Measurements from ENCODE around the gene FAM83E.

FAM83E gene

DNA sequence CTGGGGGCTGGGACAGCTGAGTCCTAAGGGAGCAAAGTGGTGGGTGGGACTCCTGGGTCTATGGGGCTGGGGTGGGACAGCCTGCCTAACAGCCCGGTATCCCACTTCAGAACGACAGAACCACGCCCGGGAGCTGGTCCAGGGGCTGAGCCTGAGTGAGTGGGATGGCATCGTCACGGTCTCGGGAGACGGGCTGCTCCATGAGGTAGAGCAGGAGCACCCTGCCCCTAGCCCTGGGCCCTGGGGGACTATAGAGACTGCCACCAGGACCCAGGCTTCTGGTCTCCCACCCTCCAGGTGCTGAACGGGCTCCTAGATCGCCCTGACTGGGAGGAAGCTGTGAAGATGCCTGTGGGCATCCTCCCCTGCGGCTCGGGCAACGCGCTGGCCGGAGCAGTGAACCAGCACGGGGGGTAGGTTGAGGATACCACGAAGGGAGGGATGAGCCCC, 13.0 kb upstream of the FAM83E start:
- no peak for DNase-seq

DNA sequence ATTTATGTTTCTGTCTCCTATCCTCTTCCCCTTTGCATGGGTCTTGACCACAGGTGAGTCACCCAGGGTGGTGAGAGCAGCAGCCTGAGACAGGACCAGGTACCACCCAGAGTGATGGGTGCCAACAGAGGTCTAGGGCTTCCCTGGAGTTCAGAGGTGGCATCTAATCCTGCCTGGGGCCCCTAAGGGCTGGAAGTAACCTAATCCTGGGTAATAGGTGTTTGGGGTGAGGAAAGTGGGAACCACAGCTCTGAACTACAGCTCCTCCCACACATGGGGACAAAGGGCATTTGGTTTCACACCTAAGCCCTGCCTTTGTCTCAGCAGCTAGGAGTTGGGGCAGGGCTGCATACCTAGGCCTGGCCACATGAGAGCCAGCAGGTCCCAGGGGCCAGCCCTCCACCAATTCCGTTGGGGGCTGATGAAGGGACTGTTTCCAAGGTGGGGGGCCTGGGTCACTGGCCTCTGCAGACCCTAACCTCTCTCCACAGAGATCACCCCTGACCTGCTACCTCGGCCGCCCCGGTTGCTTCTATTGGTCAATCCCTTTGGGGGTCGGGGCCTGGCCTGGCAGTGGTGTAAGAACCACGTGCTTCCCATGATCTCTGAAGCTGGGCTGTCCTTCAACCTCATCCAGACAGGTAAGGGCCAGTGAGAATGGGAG, 12.5 kb upstream of the FAM83E start:
- DNase-seq = no peak

DNA sequence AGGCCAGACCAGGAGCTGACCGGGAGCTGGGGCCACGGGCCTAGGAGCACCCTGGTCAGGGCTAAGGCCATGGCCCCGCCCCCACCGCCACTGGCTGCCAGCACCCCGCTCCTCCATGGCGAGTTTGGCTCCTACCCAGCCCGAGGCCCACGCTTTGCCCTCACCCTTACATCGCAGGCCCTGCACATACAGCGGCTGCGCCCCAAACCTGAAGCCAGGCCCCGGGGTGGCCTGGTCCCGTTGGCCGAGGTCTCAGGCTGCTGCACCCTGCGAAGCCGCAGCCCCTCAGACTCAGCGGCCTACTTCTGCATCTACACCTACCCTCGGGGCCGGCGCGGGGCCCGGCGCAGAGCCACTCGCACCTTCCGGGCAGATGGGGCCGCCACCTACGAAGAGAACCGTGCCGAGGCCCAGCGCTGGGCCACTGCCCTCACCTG, 11.0 kb upstream of the FAM83E start:
- DNase-seq = no peak

DNA sequence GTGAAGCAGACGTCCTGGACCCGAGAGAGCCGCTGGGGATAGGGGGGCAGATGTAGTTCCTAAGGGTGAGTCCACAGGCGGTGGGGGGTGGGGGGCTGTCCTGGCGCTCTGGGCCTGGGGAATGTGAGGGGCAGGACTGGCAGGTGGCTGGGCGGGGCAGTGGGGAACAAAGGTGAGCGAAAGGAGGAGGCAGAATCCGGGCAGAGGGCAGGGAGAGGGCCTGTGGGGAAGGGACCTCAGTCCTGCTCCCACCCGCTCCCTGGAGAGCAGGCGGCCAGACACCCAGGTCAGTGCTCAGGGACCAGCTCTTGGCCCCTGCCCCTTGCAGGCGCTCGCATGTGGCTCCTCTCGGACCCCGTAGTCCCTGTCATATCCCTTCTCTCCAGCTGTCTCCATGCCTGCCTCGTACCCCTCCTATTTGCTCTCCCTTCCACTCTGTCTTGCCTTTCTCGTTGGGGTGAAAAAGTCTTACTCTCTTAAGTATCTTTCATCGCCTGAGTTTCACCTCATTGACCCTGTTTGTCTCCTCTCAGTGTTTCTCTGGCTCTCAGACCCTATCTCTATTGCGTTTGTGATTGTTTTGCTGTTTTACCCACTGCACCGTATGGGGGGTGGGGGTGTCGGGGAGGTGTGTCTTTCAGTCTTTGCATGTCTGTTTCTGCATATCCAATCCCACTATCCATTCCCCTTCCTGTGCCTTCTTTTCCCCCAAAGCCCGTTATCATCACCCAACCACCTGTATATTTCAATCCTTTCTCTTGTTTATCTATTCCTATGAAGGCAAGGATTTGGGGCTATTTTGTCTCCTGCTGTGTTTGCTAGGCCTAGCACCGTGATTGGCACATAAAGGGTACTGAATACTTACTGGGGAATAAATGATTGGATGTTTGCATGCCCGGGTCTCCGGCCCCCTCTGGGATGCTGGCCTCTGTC, 10.2 kb upstream of the FAM83E start:
- no peak for DNase-seq

DNA sequence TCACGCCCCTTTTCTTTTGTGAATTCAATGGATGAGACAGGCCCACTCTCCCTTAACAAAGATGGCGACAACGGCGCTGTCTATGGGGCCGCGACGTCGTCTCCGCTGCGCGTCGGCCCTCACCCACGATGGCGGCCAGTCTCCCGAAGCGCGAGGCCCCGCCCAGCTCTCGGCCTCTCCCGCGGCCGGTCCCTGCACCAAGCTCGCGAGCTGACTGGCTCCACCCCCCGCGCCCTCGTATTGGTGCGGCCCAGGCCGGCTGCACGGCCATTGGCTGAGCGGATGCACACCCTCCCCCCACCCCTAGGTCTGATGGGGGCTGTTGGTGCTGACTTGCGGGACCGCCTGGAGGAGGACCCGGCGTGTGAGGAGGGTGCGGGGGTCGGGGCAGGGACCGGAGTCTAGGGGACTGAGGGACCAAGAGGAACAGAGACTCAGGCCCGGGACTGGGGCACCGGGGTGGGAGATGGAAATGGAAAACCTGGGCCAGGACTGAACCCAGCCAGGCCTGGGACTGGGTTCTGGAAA, 9.3 kb upstream of the FAM83E start:
- DNase-seq = peak; percentile 89

DNA sequence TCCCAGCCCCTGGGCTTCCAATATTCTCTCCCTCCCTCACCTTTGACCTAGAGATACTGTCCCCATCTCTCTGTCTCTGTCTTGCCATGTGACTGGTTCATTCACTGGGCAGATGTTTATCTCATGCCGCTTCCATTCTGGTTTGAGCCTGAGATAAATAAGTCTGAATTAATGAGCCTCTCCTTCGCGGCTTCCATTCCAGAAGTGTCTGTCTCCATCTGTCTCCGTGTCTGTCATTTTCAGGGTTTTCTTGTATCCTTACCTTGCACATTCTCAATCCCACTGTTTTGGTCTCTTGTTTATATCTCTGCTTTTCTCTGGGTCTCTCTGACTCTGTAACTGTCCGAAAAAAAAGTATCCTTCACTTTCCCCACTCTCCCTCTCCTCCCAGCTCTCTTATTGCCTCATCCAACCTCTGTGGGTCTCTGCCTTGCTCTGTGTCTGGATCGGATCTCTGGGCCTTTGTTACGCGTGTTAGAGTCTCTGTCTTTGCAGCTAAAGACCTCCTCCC, 8.7 kb upstream of the FAM83E start:
- DNase-seq = no peak

DNA sequence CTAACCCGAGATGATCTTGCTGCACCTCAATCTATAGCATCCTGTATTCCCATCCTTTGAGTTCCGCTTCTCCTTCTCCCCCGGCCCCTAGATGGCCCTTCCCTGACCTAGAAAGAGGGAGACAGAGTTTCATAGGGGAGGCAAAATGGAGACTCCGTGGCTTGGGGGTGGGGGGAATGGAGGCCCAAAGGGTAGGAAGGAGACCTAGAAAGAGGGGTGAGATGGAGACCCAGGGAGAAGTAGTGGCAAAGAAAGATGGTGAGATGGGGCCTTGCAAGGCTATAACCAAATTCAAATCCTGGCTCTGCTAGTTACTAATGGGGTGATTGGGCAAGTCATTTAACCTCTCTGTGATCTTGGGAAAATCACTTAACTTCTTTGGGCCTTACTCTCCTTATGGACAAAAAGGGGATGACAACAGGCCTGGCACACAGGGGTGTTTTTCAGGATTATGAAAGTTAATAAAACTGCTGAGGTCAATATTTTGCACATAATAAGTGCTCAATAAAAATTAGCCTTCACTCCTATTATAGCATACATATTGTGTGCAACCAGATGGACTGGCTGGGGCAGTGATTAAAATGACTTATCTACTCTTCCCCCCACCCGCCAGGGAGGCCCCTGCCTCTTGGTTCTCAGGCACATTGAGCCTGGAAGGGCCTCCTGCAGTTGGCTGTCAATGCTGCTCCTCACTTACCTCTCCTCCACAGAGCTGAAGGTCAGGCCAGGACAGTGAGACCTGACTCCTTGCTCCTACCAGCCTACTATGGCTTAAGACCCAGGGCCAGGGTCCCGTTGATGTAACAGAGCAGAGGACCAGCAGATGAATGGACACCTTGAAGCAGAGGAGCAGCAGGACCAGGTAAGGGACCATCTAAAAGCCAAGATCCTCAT, 5.1 kb upstream of the FAM83E start:
- DNase-seq = no peak

DNA sequence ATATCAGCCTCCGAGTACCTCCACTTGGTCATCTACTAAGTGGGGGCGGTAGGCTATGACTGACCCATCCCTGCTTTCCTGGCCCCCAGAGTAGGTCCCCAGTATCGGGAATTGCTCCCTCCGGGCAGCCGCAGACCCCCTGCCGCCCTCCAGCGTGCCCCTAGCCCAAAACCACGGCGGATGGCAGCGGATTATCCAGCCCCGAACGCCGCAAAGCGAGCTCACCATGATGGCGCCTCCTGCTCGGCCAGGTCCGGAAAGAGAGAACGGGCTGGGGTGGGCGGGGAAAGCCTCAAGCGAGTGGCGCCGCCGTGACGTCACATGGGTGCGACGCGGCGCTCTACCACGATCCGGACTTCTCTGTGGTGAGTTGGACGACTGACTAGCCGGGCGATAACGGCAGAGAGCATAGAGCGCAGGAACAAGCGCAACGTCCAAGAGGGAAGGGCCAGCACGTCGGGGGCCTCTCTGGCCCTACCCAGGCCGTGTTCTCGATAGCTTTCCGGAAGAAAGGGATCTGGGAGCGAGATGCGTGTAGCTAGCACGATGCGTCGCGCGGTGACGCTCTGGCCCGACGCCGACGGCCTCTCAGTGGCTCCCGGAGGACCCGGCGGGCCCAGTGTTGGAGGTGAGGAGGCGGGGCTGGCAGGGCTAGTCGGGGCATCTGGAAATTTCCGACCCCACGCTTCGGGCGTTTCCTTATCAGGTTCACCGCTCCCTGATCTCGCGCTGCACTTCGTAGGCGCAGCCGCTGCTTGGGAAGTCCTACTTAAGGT, 4.2 kb upstream of the FAM83E start, which contains the start of the genes RPL18 and SPHK2:
RPL18 (minus strand) TSS at position 263 of the 776 bp plus-strand sequence; CDS start at position 228, 35 bp downstream.
SPHK2 (plus strand) TSS at position 591 of the 776 bp plus-strand sequence. CDS start 1,009 bp downstream, outside the sequence.
- DNase-seq = peak; percentile 90

DNA sequence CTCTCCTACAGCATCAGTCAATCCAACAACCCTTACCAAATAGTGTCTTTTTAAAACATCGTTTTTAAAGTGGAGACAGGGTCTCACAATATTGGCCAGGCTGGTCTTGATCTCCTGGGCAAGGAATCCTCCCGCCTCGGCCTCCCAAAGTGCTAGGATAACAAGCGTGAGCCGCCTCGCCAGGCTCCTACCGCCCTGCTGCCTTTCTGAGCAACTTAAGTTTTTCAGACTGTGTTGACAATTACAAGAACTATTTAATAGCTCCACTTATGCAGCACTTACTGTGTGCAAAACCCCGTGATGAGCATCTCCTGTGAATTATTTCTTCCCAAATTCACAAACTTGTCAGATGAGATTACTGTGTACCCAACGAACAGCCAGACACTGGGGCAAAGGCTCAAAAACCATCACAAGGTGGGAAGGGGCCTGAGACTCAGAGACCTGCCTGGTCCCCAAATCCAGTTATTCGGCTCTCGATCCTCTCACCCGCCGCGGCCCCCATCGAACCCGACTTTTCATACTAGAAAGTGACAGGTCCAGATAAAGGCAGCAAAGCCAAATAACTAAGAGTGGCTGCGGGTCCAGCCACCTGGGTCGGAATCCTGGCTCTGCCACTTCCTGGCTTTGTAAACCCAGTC, 3.5 kb upstream of the FAM83E start:
- no peak for DNase-seq

DNA sequence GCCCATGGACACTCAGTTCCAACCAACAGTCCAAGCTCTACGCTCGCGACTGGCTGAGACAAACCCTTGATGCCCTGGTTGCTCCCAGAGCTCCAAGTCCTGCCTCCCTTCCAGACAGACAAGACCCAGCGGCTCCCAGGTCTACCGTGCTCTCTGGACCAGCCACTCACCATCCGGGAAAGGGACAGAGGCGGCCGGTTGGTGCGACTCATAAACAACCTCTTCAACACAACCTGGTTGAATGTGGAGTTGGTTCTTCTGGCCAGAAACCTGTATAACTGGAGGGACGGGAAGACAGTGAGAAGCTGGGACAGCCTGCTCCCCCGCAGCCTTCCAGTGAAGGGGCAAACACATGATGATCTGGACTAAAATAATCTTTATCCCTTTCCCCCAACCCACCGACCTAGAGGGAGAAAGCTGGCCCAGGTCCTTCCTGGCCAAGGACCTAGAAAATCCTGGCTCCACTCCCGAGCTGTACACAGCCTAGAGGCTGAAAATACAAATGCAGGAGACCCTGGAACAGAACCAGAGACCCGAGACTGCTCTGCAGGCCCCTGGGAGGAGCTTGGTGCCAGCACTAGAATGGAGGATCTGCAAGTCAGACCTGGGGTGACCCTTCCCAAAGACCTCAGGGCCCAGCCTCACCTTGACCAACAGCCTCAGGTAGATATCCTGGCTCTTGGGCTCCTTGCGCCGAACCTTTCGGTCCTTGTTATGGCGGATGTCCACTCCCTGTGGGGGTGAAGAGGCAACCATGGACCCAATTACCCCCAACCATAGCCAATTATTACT, 2.5 kb upstream of the FAM83E start:
- no peak for DNase-seq

DNA sequence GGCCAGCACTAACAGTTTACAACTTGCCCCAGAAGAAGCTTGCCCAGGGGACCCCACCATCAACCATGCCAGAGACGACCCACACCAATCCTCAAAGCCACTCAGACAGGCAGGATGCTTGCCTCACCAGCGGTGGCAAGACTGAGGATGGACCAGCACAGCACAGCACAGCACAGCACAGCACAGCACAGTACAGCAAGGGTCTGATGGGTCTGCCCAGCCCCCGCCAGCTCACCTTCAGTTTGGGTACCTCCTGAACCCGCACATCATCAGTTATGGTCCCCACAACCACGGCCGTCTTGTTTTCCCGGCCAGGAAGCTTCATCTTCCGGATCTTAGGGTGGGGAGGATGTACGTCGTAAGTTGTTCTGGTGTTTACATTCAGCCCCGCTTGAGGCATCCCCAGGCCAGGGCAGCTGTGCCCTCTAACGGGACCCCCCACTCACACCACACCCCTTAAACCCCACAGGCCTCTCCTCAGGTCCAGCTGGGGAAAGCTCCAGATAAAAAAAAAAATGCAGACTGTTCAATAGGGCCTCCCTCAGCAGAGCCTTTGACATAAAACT, 1.7 kb upstream of the FAM83E start:
- no peak for DNase-seq

DNA sequence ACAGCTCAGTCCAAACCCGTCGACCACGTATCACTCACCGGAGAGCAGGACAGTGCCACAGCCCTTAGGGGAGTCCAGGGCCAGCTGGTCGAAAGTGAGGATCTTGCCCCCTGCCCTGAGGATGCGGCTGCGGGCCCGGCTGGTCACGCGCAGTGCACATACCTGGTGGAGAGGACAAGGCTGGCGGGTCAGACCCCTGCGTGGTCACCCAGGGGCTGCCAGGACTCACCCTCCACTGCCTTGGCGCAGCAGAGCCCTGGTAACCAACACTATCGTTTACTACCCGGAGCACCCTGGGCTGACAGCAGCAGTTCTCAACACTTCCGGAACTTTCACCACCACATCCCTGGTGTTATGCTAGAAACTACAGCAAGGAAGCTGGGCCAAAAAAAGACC, 1.2 kb upstream of the FAM83E start:
- no peak for DNase-seq

DNA sequence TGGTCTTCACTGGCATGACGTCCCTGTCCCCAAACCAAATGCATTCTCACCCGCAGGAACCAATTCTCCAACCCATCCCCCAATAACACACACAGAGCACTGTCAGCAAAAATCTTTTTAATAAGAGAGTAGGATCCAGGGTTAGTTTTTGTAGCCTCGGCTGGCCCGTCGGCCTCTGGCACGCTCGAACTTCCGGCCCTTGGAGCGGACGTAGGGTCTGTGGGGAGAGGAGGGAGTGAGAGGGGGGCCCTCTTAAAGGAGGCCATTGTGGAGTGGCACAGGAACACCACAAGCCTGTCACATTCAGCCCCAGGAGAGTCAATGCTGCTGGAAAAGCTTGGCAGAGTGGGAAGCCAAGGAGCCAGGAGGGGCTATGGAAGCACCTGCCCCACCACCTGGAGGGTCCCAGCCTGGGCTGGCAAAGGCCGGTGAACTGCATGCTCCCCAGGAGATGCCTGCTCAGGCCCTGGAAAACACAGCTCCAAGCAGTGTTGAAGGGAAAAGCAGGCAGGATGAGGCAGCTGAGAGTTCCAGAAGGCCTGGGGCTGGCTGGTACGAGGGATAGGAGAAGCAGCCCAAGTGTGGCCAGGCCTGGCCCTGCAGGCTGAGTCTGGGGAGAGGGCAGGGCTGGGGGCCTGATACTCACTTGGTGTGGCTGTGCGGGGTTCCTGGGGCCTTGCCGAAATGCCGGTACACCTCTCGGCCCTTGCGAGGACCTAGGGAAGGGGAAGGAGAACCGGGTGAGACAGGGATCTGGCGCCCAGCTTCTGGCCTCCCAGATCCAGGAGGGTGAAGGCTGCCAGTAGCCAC, 560 bp upstream of the FAM83E start:
- DNase-seq = no peak

DNA sequence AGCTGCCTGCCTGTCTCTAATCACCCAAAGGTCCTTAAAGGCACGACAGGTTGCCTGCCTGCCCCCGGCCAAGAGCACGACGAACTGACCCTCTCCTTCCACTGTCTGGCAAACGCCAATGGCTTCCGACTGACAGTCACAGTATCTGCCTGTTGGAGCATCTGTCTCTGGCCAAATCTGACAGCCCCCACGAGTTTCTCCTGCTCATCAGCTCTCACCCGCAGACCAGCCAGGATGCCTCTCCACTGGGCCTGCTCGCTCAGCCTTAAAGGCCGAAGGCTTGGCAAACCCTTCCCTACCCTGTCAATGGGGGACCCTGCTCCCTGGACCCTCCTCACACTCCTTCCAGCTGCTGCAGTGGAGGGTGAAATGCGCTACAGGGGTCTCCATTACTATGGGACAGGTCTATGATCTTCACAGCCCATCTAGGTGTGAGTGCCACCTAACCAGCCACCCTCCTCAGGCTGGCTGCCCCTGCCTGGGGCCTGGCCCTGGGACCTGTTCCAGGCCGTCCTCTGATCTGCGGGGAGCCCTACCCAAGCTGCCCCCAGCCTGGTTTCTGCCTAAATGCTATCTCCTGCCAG, 932 bp downstream of the FAM83E start:
- DNase-seq = no peak

DNA sequence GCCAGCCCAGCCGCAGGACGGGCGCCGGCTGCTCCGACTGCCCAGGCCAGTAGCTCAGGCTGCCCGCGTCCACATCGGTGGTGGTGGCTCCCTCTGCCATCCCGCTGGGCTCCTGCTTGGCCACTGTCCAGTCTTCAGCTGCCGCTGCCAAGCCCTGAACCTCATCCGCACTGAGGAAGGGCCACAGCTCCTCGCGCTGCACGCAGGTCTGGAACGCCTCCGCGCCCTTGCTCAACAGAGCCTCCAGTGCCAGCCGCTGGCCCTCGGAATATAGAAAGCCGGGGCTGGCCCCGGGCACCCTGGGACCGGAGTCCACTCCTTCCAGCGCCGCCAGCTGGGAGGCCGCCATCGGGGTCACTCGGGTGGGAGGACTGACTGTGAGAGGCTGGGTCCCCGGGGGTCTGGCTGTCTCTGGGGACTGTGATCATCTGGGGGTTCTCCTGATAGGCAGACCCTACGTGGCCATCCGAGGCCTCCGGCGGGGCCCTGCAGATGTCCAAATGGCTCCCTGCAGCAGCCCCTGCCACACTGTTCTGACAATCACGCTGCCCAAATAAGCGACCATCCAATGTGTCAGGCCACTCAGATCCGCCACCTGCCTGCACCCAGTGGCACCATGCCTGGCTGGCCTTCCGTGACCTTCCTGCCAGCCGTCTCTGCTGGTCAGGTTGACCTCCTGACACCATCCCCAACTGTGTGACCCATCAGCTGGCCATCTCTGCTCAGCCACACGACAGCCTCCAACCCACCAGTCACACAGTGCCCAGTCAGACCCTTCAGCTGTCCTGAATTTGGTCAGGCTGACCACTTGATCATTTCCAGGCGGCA, 1.6 kb downstream of the FAM83E start:
- DNase-seq = no peak

DNA sequence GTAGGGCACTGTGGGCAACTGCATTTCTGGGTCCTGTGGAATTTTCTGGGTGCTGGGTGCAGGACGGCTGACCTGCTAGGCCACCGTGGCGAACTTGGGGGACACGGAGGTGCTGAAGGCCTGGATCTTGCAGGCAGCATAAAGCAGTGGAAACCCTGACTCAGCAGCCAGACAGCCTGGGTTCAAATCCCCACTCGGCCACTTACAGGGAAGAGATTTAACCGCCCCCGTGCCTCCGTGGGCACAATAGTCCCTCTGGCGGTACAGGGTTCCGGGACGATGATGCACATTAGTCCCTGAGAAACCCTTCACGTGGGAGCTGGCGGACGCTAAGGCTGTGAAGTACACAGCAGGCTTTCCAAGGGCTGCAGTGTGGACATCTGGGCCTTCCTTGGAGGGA, 3.0 kb downstream of the FAM83E start:
- DNase-seq = no peak

DNA sequence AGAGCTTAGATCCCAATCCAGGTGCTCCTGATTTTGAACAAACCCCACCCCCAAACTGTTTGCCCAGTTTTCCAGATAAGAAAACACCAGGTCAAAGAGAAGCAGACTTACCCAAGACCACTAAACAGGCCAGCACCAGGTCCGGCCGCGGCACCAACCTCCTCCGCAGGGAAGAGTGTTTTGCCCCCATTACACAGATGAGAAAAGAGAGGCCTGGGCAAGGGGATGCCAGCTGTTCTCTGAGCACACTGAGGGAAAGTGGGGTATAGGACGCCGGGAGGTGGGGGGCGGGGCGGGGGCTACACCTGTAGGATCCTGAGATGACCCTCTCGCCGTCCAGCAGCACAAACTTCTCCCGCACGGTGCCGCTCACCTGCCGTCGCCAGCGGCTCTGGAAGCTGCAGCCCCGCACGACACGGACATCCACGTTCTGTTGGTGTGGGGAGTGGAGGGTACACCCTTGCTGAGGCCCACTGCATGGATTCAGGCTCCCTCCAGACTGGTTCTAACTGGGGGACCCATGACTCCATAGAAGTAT, 5.2 kb downstream of the FAM83E start:
- no peak for DNase-seq
